Fibroblast of peridontal ligament (primary cell): ENCODE data around the gene CEP95.
A peak's percentile ranks its signal among the peaks of the same experiment; 100 is the strongest.
"Not testable (repeated sequence)": the region's sequence is repeated elsewhere in the genome, so short reads cannot be mapped to it uniquely, and the experiment has no call there.

Source experiments
- DNase-seq: peaks from one replicate; pipeline ENCODE4 v3.0.0-alpha.2; 2010; ENCODE audit errors: extremely low read depth

Gene CEP95

DNA sequence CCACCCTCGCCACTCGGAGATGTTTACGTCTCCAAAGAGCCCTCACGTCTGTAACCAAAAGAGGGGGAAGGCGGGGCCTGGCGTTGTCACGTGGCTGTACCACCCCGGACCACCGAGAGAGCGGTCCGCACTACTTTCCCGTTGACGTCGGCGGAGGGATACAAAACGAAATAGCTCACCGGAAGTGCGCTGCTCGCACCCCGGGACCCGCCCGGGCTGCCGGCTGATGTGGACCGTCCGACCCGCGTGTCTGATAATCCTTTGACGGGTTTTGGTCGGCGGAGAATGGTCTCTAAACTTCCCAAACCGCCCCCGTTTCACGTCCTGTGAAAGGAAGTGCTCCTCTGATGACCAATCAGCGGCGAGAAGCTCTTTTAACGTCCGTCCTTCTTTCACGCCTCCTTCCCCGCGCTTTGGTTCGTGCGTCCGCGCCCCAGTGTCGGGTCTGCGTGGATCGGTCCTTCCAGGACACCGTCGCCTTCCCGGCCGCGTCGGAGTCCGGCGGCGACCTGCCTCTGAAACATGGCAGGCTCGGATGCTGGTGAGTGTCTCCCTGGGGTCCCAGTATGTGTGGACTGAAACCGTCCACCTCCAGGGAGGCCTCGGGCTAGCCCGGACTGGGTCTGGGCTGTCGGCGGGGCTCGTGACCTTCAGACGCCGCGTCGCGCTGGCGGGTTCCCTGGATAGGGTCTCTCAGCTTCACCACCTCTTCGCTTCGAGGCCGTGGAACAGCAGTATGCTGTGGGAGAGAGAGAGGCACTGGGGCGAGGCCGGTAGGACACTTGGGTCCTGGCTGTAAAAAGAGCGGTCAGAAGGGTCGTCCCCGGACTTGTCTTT lies at the start of gene CEP95:
CEP95 (plus strand) TSS at position 402 of the 837 bp plus-strand sequence; CDS start at position 523, 121 bp downstream.
- peak; percentile 98 for DNase-seq

DNA sequence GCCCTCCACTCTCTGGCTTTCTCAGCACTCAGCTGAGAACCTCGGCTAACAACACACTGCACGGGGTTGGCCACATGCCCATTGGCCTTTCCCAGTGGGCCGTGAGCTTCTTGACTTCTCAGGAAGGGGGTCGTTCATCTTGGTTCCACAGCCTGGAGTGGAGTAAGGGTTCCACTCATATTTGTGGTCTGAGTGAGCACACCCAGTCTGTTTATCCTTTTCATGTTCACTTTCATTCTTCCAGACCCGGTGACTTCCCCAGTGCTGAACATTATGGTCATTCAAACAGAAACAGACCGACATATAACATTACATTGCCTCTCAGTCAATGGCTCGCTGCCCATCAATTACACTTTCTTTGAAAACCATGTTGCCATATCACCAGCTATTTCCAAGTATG lies 49.6 kb upstream of the CEP95 start:
- peak; percentile 86 for DNase-seq

DNA sequence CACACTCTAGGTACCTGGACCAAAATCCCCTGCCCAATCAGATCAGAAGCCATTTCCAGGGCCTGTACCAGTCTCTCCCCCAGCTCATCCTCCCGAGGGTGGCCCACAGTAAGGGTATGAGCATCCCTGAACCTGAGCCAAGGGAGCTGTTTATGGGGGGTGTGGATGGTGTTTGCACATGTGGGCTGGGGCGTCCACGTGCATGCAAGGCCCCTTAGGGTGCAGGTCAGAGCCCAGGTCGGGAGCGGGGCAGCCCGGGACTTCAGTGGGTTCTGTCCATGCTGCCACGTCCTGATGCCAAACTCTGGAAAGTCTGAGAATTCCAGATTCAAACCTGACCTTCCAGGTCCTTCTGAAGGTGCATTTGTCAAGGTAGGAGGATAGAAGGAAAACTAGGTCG lies 48.0 kb upstream of the CEP95 start:
- DNase-seq = no peak

DNA sequence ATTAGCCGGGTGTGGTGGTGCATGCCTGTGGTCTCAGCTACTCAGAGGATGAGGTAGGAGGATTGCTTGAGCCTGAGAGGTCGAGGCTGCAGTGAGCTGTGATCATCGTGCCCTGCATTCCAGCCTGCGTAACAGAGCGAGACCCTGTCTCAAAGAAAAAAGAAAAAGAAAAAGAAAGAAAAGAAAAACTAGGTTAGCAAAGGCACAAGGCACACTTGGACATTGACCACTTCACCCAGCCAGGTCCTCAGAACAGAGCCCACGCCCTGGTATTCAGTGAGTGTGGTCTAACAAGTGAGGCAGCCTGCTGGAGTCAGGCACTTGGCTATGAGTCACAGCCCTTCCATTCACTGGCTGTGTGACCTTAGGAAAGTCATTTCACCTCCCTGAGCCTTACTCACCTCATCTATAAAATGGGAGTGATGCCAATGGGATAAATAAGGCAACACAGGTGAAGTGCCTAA lies 47.5 kb upstream of the CEP95 start:
- DNase-seq = peak; percentile 47

- DNase-seq = not testable (repeated sequence)
Measured at GRCh38 chr17:64459818-64460217, 47.0 kb upstream of the CEP95 start.

DNA sequence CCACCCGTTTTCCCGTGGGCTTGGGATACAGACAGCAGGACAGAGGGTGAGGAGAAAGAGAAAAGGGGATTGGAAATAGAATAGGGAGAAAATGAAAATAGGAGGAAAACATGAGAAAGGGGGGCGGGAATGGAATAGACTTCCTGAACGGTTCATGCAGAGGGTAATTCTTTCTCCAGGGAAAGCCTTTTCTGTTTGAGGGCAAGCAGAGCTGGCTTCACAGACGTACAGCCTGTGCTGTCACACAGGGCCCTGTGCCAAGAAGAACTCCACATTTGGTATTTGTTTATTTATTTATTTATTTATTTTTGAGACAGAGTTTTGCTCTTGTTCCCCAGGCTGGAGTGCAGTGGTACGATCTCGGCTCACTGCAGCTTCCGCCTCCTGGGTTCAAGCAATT lies 45.8 kb upstream of the CEP95 start:
- no peak for DNase-seq

- DNase-seq = no peak
Measured at GRCh38 chr17:64461788-64462187, 45.0 kb upstream of the CEP95 start.

- DNase-seq = no peak
Measured at GRCh38 chr17:64466019-64466735, 40.6 kb upstream of the CEP95 start.

GRCh38 chr17:64466834-64467233 lies 39.9 kb upstream of the CEP95 start:
- DNase-seq = not testable (repeated sequence)

DNA sequence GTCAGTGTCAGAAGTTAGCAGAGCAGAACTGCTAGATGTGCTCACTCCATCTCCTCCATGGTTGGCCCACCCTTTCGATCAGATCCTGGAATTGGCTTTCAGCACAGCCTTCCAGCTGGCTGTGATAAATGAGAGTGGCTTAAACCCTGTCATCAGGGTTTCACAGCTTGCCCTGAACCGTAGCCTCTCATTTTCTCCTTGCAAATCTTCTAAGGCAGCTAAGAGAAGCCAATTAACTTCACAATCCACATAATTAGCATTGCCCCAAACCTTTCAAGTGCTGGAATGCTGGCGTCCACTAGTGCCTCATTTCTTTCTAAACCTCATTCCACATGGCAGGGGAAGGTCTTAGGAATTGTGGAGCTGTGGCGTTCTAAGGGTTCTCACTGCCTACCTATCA lies 36.2 kb upstream of the CEP95 start:
- no peak for DNase-seq

- no peak for DNase-seq
Measured at GRCh38 chr17:64471440-64471839, 35.3 kb upstream of the CEP95 start.

GRCh38 chr17:64472564-64472963 lies 34.2 kb upstream of the CEP95 start:
- DNase-seq = no peak

DNA sequence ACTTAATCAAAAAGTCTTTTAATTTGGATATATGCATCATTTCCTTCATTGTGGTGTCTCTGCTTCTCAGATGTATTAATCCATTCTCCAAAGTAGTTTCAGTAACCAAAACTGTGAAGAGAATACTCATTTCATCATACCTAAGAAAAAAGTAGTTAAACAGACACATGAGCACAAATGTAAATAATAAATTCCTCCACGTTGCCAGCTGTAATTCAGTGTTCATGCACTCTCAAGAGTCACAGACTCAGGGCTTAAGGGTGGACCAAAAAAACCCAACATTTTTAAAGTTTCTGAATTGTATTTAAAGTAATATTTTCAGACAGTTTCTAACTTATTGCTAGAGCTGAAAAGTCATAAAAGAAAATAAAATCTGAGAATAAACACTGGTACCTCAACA lies 28.9 kb upstream of the CEP95 start:
- DNase-seq = no peak

- DNase-seq = no peak
Measured at GRCh38 chr17:64480951-64481350, 25.8 kb upstream of the CEP95 start.

DNA sequence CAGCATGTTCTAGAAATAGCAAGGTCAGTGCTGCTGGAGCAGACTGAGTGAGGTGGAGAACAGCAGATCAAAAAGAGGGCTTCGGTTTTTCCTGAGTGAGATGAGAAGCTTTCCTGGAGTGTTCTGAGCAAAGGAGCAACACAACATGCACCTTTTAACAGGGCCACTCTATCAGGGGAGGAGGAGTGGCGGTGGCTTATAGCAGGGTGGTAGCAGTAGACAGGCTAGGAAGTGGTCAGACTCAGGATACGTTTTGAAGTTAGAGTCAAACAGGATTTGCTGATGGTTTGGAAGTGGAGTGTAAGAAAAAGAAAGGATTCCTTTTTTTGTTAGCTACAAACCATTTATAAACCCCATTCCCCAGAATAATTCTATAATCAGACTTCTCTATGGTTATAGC lies 22.4 kb upstream of the CEP95 start:
- no peak for DNase-seq

DNA sequence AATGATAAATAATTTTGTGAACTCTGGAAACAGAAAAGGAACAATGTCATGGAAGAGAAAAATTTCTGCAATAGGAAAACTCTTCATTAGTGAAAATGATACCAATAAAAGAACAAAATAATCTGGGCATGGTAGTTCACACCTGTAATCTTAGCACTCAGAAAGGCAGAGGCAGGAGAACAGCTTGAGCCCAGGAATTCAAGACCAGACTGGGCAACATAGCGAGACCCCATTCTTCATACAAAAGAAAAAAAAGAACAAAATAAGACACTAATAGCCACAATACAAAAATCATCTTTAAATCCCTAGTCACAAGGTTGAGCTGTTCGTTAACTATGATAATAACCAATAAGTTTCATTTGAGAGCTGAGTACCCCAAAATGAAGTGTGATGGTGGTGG lies 18.5 kb upstream of the CEP95 start:
- DNase-seq = no peak

DNA sequence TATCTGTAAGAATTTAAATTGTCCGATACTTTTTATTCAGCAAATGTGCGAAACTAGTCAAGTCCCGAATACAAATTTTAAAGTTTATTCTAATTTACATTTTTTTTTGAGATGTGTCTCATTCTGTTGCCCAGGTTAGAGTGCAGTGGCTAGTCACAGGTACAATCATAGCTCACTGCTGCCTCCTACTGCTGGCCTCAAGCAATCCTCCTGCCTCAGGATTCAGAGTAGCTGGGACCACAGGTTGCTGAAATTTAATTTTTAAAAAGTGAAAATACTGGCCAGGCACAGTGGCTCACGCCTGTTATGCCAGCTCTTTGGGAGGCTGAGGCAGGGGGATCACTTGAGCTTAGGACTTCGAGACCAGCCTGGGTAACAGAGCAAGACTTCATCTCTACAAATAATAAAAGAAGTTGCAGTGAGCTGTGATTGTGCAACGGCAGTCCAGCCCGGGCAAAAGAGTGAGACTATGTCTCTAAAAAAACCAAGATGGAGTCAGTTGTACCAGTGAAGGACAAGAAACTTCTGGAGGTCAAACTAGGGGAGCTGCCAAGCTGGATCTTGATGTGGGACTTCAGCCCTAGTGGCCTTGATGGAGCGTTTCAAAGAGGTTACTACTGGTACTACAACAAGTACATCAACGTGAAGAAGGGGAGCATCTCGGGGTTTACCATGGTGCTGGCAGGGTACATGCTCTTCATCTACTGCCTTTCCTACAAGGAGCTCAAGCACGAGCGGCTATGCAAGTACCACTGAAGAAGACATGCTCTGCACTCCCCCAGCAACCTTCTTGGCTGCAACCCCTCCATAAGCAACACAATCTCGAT lies 15.5 kb upstream of the CEP95 start:
- DNase-seq = peak; percentile 56

DNA sequence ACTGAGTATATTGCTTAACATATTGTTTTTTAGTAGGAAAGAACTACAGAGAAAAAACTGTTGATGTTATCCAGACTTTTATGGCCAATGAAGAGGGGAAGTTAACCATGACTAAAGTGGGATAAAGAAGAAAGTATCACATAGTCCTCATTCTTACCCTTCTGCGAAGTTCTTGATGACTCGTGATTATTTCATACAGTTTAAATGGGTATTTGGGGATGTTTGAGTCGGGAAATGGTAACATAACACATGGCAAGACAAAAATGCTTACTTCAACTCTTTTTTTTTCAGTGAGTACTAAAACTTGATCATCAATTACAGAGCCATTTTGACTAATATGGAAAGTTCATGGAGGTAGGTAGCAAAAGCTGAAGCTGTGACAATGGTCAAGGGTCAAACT lies 14.8 kb upstream of the CEP95 start:
- DNase-seq = peak; percentile 35

- DNase-seq = peak; percentile 30
Measured at GRCh38 chr17:64492481-64493109, 14.2 kb upstream of the CEP95 start.

- DNase-seq = no peak
Measured at GRCh38 chr17:64494121-64494520, 12.7 kb upstream of the CEP95 start.

GRCh38 chr17:64495300-64495699 lies 11.5 kb upstream of the CEP95 start:
- not testable (repeated sequence) for DNase-seq

DNA sequence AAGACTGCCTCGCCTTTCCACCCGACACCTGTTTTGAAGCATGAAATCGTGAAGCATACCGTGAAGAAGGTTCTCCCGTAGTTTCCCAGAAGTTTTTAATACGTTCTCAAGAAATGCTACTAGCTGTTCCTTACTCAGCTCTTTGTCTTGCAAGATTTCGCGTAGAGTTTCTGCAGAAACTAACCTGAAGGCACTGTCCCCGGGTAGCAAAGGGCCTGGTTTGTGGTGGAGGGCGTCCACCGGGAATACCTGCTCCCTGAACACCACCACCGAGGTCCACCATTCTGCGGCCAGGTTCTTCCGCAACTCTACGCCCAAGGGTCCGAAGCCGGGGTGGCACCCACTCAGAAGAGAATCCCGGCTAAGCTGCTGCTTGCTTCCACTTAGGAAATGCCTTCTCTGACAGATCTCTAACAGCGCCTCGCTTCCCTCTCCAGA lies 10.4 kb upstream of the CEP95 start:
- no peak for DNase-seq
